HCT116 (cell line): ENCODE data around the gene MOK.

Experiments used
- CEBPB ChIP-seq: IDR thresholded peaks from 2 replicates; pipeline ENCODE4 v1.6.1; 2012; ENCODE audit warnings: low read depth
- ELF1 ChIP-seq: IDR thresholded peaks from 2 replicates; pipeline ENCODE4 v1.6.1; 2012; ENCODE audit warnings: low read depth, borderline replicate concordance
- EZH2 ChIP-seq: fragments of 200-600 bp; sonication (generic); IDR thresholded peaks from 2 replicates; pipeline ENCODE4 v1.6.1; 2017; ENCODE audit warnings: antibody characterized with exemption, mixed run types
- FOSL1 ChIP-seq: IDR thresholded peaks from 2 replicates; pipeline ENCODE4 v1.6.1; 2012; ENCODE audit warnings: low read depth
- JUND ChIP-seq: IDR thresholded peaks from 2 replicates; pipeline ENCODE4 v1.6.1; 2012
- MAX ChIP-seq: IDR thresholded peaks from 2 replicates; pipeline ENCODE4 v1.6.1; 2012
- POLR2A ChIP-seq: IDR thresholded peaks from 2 replicates; pipeline ENCODE4 v1.7.0; 2011; ENCODE audit warnings: borderline replicate concordance; ENCODE audit not compliant: insufficient read depth, insufficient read length; ENCODE audit errors: extremely low read depth
- TF ChIP-seq, protein P1 (sequence below), 3 experiments: fragments of 200-600 bp in 1 of 3; sonication (generic) in 1 of 3; IDR thresholded peaks in 2 of 3; conservative IDR thresholded peaks in 1 of 3; 2 replicates each; pipeline ENCODE4 v1.5.1; 2012 to 2017; ENCODE audit warnings: low read depth in 2 of 3, low read length in 2 of 3, antibody characterized with exemption in 1 of 3, borderline replicate concordance in 1 of 3, control low read depth in 1 of 3, mild to moderate bottlenecking in 1 of 3, mixed read lengths in 1 of 3, mixed run types in 1 of 3, moderate library complexity in 1 of 3; ENCODE audit not compliant: insufficient read depth in 1 of 3
- TF ChIP-seq, protein P2 (sequence below): IDR thresholded peaks from 2 replicates; pipeline ENCODE4 v1.6.1; 2012

DNA sequence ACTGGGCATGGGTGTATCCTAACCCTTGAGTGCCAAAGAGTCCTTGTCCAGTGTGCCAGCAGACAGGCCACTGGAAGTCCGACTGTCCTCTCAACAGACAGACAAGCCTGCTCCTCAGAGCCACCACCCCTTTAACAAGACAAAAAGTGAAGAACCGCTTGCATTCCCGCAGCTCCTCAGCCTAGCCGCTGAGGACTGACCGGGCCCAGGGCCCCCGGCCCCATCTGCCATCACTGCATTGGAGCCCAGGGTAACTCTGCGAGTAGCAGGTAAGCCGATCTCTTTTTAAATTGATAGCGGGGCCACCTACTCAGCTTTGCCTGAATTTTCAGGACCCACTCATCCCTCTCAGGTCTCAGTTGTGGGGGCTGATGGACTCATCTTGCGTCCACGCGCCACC is 68.9 kb downstream of the MOK start:
- TF ChIP-seq POLR2A (no peak), CEBPB (no peak), JUND (no peak), FOSL1 (no peak), ELF1 (no peak), EZH2 (no peak), MAX (no peak)
- TF ChIP-seq, protein P1, sequence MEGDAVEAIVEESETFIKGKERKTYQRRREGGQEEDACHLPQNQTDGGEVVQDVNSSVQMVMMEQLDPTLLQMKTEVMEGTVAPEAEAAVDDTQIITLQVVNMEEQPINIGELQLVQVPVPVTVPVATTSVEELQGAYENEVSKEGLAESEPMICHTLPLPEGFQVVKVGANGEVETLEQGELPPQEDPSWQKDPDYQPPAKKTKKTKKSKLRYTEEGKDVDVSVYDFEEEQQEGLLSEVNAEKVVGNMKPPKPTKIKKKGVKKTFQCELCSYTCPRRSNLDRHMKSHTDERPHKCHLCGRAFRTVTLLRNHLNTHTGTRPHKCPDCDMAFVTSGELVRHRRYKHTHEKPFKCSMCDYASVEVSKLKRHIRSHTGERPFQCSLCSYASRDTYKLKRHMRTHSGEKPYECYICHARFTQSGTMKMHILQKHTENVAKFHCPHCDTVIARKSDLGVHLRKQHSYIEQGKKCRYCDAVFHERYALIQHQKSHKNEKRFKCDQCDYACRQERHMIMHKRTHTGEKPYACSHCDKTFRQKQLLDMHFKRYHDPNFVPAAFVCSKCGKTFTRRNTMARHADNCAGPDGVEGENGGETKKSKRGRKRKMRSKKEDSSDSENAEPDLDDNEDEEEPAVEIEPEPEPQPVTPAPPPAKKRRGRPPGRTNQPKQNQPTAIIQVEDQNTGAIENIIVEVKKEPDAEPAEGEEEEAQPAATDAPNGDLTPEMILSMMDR (IDR thresholded peaks at IDR 0.05 in 2 of 3, conservative IDR thresholded peaks at IDR 0.05 in 1 of 3; ENCODE audit: borderline replicate concordance in 1 of 3, insufficient read depth in 1 of 3, low read depth in 2 of 3, low read length in 2 of 3) = no peak
- TF ChIP-seq, protein P2, sequence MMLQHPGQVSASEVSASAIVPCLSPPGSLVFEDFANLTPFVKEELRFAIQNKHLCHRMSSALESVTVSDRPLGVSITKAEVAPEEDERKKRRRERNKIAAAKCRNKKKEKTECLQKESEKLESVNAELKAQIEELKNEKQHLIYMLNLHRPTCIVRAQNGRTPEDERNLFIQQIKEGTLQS = no peak
